Activated T-cell treated with anti-CD3 and anti-CD28 coated beads, Interleukin-2, amount 50 U/mL, for 1 hour (primary cell): Measurements from ENCODE around the gene TNFRSF13B.
"Not testable (repeated sequence)": the region's sequence is repeated elsewhere in the genome, so short reads cannot be mapped to it uniquely, and the experiment has no call there.

Experiments
- DNase-seq: peaks from one replicate; pipeline ENCODE4 v3.0.0-alpha.2; 2020

TNFRSF13B gene

DNA sequence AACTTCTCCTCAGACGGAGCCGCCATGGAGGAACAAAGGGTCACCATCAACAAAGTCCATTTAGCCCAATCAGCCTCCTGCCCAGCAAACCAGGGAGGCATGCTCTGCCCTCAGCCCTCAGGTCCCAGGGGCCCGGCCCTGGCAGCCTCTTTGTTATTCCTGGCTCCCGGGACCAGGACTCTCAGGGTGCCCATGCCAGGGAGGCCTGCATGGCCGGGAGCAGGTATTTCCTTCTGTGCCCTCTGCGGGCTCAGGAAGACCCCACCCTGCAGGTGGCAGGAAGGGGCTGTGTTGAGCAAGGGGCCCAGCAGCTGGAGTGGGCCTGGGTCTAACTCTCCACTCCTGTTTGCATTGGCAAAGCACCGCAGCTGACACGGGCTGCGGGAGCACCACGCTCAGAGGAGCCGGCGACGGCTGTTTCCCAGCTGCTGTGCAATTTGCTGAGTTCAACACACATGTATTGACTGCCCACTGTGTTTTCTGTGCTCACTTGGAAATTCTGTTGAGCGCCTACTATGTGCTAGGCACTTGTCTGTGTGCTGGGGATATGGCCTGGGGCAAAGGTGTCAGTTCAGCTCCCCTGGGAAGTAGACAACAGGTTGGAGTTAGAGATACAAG lies 33.2 kb upstream of the TNFRSF13B start:
- peak; percentile 8 for DNase-seq

DNA sequence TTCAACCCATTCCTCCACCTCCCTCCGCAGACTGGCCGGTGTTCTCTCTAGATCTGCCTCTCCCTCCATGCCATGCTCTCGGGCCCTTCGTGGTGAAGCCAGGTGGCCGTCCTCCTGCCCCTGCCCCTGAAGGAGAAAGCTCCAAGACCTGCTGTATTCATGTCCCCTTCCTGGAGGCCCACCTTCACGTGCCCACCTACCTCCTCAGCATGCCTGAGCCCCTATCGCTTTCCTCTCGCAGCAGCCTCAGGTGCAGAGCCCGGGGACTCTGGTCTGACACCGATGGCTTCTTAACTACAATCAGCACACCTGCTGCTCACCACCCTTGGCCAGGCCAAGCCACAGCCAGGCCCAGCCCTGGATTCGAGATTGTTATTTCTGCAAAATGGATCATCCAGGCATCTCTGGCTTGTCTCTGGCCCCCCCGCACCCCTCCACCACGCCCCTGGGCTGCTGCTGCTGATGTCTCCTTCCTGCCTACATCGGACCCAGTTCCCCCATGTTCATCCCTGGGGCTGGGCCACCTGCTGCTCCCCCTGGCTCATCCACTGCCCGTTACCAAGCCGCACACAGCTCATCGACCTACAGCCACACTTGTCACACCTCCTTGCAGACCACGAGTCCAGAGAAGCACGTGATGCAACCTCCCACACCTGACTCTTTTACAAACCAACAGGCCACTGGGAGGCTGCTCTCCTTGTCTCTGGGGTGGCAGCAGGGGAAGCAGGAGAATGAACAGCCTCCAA lies 32.5 kb upstream of the TNFRSF13B start:
- DNase-seq: peak; percentile 0

DNA sequence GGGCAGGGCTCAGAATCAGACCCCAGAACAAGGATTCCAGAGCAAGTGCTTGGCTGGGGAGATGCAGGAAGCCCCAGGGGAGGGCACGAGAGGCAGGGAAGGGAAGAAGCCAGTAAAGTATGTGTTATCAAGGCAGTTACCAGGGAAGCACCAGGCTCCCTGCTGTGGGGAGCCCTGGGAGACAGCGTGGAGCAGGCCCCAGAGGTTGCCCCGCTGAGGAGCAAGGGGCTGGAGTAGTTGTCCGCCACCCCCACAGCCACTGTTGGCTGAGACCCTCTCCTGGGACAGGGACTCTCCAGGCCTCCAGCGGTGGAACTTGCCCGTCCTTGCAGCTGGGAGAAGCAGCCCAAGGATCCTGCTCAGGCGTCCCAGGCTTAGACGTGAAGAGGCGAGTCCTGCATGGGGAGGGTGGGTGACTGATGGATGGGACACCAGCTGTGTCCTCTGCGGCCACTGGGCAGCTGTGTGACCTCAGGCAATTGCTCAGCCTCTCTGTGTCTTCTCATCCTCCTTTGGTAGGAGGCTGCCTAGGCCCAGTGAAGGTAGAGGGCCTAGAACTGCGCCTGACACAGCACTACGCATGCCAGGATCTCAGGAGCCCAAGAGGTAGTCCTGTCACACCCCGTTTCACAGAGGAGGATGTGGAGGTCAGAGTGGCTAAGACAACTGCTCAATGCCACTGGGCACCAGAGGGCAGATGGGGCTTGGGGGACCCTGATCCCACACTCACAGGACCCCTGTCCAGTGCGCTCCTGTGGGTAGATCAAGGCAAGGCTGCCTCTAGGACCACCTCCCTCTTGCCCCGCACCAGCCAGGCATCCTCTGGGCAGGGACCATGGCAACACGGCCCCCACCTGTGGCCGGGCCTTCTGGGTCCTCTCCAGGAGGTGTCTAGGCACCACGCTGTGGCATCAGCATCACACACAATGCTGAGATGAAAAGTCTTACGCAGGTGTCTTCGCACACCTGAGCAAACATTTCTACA lies 31.1 kb upstream of the TNFRSF13B start:
- not testable (repeated sequence) for DNase-seq

DNA sequence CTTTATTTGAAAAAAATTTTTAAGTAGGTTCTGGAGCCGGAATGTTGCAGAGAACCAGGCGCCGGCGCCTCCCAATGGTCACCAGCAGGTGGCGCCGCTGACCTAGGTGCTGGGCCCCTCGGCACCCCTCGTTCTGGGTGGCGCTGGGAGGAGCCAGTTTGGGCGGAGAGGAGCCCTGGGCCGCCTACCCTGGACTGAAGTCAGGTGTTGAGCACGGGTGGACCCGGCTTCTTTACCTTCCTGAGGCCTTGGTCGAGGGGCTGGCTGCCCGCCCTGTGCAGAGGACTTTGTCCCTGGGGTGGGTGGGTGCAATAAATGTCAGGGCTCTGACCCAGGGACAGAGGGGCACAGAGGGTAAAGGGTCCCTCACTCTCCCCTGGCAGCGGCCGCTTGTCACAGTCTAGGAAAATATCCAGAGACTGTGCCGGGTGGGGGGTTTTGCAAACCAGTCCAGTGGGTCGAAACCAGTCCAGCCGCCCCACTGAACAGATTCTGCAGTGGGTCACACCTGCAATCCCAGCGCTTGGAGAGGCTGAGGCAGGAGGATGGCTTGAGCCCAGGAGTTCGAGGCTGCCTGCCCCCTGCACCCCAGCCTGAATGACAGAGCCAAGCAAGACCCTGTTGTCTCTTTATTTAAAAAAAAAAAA lies 30.1 kb upstream of the TNFRSF13B start:
- DNase-seq: peak; percentile 83

DNA sequence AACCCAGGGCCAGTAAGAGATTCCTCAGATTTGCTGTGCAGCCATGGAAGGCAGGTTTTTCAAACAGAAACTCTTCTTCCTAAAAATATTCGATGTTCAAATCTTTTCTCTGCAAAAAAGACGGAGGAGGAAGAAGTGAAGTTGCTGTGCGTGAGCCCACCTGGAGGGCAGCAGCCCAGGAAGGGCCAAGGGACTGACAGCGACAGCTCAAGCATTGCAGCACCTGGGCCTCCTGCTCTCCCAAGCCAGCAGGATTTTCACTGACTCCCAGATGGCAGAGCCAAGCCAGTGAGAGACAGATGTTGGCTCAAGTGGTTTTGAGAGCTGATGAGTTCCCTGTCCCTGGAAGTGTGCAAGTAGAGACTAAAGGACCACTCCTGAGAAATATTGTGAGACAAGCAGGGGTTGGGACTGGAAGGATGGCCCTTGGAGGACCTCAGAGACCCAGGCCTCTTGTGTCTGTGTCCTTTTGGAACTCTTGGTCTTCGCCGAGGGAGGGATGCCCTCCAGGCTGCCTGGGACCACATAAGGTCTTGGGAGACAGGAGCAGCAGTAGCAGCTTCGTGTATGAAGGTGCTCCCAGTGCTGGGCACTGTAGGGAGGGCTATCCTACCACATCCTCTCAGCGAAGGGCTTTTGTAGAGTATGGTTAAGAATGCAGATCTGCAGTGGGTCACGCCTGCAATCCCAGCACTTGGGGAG lies 29.3 kb upstream of the TNFRSF13B start:
- no peak for DNase-seq

DNA sequence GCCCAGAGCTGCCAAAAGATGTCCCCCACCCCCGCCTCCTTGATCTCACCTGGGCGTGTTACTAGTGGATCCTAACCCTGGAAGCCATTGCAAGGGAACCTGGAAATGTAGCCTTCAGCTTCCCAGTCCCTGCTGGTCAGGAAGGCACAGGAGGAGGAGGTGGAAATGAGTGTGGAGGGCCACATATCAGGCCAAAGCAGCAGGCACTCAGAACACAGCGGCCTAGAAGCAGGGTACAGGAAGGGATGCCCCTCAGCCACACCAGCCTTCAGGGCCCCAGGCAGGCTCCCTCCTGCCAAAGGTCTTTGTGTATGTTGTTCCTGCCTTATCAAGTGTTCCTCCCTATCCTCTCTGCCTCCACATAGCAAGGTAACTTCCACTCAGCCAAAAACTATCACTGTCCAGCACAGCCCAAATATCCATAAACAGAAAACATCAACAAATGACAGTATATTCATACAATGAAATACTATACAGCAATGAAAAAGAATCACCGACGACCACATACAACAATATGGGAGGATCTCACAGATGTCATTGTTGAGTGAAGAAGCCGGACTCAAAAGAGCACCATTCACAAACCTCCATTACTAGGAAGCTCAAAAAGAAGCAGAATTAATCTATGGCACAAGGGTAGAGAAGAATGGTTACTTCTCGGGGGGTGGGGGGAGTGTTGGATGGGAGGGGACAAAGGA lies 28.2 kb upstream of the TNFRSF13B start:
- no peak for DNase-seq

DNA sequence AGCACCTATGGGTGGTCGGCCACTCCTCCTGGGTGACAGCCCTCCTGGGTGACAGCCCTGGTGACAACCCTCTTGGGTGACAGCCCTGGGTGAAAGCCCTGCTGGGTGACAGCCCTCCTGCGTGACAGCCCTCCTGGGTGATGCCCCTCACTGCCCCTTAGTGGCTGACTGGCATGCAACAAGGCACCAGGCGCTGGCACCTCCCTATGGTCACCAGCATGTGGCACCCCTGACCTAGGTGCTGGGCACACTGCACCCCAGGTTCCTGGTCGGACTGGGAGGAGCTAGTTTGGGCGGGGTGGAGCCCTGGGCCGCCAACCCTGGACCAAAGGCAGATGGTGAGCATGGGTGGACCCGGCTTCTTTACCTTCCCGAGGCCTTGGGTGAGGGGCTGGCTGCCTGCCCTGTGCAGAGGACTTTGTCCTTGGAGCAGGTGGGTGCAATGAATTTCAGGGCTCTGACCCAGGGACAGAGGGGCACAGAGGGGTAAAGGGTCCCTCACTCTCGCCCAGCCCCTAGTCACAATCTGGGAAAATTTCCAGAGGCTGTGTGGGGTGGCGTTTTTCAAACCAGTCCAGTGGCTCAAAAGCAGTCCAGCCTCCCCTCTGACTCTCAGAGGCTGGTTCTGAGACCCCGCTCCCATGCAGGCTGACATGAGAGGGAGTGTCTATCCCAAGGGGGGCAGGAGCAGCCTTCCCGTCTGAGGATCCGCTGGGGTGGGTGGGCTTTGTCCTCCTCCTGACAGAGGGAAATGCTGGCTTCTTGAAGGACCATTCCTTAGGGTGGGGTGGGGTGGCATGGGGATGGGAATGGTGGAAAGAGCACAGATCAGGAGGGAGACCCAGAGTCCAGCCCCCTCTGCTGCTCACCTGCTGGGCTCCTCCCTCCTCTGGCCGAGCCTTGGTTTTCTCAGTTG lies 25.9 kb upstream of the TNFRSF13B start:
- DNase-seq: peak; percentile 81

- not testable (repeated sequence) for DNase-seq
Observed at GRCh38 chr17:16996726-16997125, 24.8 kb upstream of the TNFRSF13B start.

- DNase-seq: no peak
Observed at GRCh38 chr17:16995930-16996329, 24.0 kb upstream of the TNFRSF13B start.

- no peak for DNase-seq
Observed at GRCh38 chr17:16994631-16995030, 22.7 kb upstream of the TNFRSF13B start.

DNA sequence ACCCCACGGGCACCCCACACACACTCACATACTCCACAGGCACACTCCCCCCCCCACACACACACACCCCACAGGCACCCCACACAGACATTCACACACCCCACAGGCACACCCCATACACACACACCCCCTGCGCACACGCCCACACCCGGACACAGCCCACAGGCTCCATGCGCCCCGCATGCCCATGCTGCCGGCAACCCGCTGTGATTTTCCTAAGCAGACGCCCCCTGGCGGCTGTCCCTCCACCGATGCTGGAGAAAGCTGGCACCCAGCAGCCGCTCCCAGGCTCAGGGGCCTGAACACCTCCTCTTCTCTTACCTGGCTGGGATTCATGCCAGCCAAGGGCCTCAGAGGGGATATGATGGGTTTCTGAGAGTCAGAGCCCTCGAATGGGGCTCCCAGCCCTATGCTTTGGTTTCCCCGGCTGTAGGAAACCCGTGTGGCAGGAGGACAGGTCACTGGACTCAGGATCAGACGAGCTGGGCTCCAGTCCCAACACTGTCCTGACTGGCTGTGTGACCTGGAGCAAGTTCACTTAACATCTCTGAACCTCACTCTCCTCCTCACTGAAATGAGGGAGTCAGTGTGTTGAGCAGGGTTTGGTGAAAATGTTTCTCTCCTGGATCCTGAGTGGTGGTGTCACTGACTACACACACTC lies 19.6 kb upstream of the TNFRSF13B start:
- DNase-seq: peak; percentile 84

GRCh38 chr17:16989953-16990860 lies 18.3 kb upstream of the TNFRSF13B start:
- no peak for DNase-seq

- DNase-seq: no peak
Observed at GRCh38 chr17:16989230-16989952, 17.5 kb upstream of the TNFRSF13B start.

DNA sequence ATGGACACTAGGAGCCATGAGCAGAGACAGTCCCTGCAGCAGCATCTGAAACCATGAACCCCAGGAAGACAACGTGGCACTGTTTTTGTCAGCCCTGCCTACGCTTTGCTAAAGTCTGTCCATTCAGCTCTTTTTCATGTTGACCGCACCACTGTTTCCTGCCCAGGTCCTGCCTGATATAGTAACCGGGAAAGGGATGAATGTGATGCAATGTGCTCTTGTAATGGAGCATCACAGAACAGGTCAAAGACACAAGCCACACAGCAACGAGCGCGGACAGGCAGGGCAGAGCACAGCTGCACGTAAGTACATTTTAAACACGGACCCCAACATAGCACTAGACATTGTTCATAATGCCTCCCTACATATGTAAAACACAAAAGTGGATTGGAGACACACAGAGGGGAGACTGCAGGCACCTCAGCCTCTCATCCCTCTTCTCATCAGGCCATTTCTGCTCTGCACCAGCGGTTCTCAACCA lies 16.9 kb upstream of the TNFRSF13B start:
- DNase-seq: no peak

GRCh38 chr17:16987830-16988601 lies 16.1 kb upstream of the TNFRSF13B start:
- peak; percentile 54 for DNase-seq

DNA sequence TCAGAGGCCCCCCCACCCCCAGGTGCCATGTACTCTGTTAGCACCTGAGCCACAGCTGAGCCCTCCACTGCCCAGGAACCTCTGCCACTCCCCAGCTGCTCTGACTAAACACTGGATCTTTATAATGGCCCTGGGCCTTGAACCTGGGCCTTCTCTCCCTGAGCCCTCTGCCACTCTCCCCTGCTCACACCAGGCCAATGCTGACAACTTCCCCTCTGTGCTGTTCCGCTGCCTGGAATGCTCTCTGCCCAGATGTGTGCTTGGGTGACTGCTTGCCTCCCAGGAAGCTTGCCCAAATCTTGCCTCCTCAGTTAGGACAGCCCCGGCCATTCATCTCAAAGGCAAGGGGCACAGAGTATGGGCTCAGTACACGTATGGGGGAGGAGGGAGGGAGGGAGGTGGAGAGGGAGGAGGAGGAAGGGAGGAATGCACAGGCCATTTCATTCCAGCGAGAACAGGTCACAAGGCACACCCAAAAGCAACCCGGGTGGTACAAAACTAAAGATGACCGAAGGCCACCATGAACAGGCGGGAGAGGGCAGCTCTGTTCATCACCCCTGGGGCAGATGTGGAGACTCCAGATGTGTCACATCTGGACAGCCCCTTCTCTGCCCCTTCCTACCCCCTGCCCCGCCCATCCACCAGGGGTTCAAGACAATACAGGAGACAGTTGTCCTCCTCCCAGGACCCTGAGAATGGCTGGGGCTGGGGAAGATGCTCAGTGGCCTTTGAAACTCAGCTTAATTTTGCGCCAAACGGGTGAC lies 15.3 kb upstream of the TNFRSF13B start:
- DNase-seq: no peak
